ENCODE measurements around the gene CFAP54. TPM values are rescaled to one million over a fixed set of nuclear protein-coding genes. Genes with fewer than 3 reads are reported as not detected.

The CFAP54 gene
- total and polyA plus RNA-seq, 2 experiments from 2014 or later: 0.07 to 0.76 TPM

- Histone ChIP-seq H3K4me2 (no peak overlapping the region), H3K79me2 (replicated peaks; ENCODE audit: insufficient read depth) (no peaks in the 10 kb centered on the region), H3K9me2 (ENCODE audit: insufficient read depth) (no peaks in the 10 kb centered on the region), H2AFZ (no peak overlapping the region), H4K20me1 (replicated peaks; ENCODE audit: insufficient read depth) (no peaks in the 10 kb centered on the region), H3F3A (replicated peaks; ENCODE audit: low read depth) (no peaks in the 10 kb centered on the region), H3K4me3 (no peak overlapping the region), H3K4me1 (ENCODE audit: insufficient read depth) (no peaks in the 10 kb centered on the region), H3K36me3 (ENCODE audit: insufficient read depth) (no peaks in the 10 kb centered on the region), H3K27me3 (ENCODE audit: insufficient read depth) (no peaks in the 10 kb centered on the region), H3K27ac (ENCODE audit: low read depth) (no peak overlapping the region)
- Mint-ChIP-seq H3K36me3 (ENCODE audit: low read depth) (no peaks in the 10 kb centered on the region), H3K27me3 (ENCODE audit: insufficient read depth, low read depth, poor library complexity) (no peaks in the 10 kb centered on the region), H3K27ac (no peak overlapping the region), H3K4me3 (no peak overlapping the region), H3K4me1 (no peaks in the 10 kb centered on the region; the same call in 2 of the 3 replicates), H3K9me3 (no peaks in the 10 kb centered on the region; the same call in 2 of the 3 replicates)
- no peak for TF ChIP-seq POLR2AphosphoS5 (IDR thresholded peaks at IDR 0.05; ENCODE audit: low read depth)
- no peak for TF ChIP-seq ETS1 (IDR thresholded peaks at IDR 0.05)
- TF ChIP-seq NANOG (IDR thresholded peaks at IDR 0.05; ENCODE audit: borderline replicate concordance): no peak
- TF ChIP-seq ZNF462 (CRISPR knock-in tag; IDR thresholded peaks at IDR 0.05): no peak
- no peak for TF ChIP-seq ZNF331 (CRISPR knock-in tag; IDR thresholded peaks at IDR 0.05; ENCODE audit: low read depth)
- TF ChIP-seq STAT1 (IDR thresholded peaks at IDR 0.05; ENCODE audit: unreplicated experiment): no peak
- TF ChIP-seq CTCF (conservative IDR thresholded peaks at IDR 0.05; ENCODE audit: low read depth in 2 of 2): no peak
- TF ChIP-seq CREB1 (CRISPR knock-in tag; IDR thresholded peaks at IDR 0.05; ENCODE audit: low read depth): no peak
- no peak for TF ChIP-seq ZNF114 (CRISPR knock-in tag; IDR thresholded peaks at IDR 0.05)
- TF ChIP-seq EZH2 (IDR thresholded peaks at IDR 0.05; ENCODE audit: low read depth, unreplicated experiment): no peak
- no peak for TF ChIP-seq JUNB (IDR thresholded peaks at IDR 0.05; ENCODE audit: unreplicated experiment)
- TF ChIP-seq EZH2phosphoT487 (IDR thresholded peaks at IDR 0.05; ENCODE audit: unreplicated experiment): no peak
- no peak for TF ChIP-seq REST (IDR thresholded peaks at IDR 0.05; ENCODE audit: unreplicated experiment)
- DNase-seq (ENCODE audit: low spot score) (no peak), ATAC-seq (no peak)
Observed at GRCh38 chr12:96454396-96454795, 35.0 kb upstream of the CFAP54 start.
